Lower leg skin (tissue), 4 donors: ENCODE measurements around the gene ZBED5. TPM values are rescaled to one million over a fixed set of nuclear protein-coding genes. Genes with fewer than 3 reads are reported as not detected.
"Not testable (repeated sequence)": the region's sequence is repeated elsewhere in the genome, so short reads cannot be mapped to it uniquely, and the experiment has no call there.

Source experiments
- DNase-seq, 2 donors: peaks; one replicate each; pipeline ENCODE4 v3.0.0-alpha.2; 2019; ENCODE audit warnings: low spot score in 2 of 2
- H3K4me3 ChIP-seq: fragments of 200-600 bp; sonication (generic); 2 replicates; pipeline ENCODE4 v1.5.1; 2017; ENCODE audit warnings: mild to moderate bottlenecking, low read depth; ENCODE audit not compliant: poor library complexity, severe bottlenecking
- POLR2A ChIP-seq, 2 donors: fragments of 450-650 bp; IDR thresholded peaks; one replicate each; pipeline ENCODE4 v1.6.1; 2016 to 2017; ENCODE audit warnings: antibody characterized with exemption in 2 of 2, mild to moderate bottlenecking in 1 of 2, moderate library complexity in 1 of 2
- WGBS, 2 donors: methylation state at CpG; one replicate each; pipeline ENCODE4 v1.1.5; 2018; 5-methylcytosine and 5-hydroxymethylcytosine counted together
- intact Hi-C: fragments of 100-400 bp; cut with DNase I; formaldehyde crosslinking; loops from one replicate; pipeline ENCODE4 v1.15.0; 2023; ENCODE audit warnings: low total_unique reads
- total RNA-seq, 4 donors: library from RNA; depleted of rRNA; stranded (reverse); fragments of >200 nt; gene quantifications; one replicate each; pipeline ENCODE4 v1.1.0, GENCODE V29; 2016
- TF ChIP-seq, protein P1 (sequence below), 3 donors: fragments of 450-650 bp; IDR thresholded peaks; one replicate each; pipeline ENCODE4 v1.5.1; 2016; ENCODE audit warnings: antibody characterized with exemption in 3 of 3, mild to moderate bottlenecking in 3 of 3, moderate library complexity in 2 of 3

ZBED5 gene
- total RNA-seq, 4 donors from 2014 or later = 29.0 to 38.0 (median 36.0) TPM

DNA sequence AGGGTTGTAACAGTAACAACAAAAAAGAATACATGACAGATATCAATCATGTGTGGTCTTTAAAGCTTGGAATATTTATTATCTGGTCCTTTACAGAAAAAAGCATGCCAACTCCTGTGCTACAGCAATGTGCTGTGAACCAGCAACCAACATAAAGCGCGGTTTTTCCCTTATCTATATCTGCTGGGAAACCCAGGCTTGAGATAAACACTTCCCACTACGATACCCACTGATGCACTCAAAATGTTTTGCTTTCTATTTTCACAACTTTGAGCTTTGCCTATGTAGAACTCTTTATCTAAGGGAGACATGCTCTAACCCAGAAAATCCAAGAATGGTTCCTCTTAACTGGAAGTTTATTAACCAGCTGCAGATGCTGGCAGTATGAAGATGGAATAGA is 19.0 kb downstream of the ZBED5 start:
- WGBS, 2 donors = 77 to 93% methylated on average over 3 of the region's 3 CpGs
- intact Hi-C loops = no loop called here
- no peak for DNase-seq
- TF ChIP-seq, protein P1, sequence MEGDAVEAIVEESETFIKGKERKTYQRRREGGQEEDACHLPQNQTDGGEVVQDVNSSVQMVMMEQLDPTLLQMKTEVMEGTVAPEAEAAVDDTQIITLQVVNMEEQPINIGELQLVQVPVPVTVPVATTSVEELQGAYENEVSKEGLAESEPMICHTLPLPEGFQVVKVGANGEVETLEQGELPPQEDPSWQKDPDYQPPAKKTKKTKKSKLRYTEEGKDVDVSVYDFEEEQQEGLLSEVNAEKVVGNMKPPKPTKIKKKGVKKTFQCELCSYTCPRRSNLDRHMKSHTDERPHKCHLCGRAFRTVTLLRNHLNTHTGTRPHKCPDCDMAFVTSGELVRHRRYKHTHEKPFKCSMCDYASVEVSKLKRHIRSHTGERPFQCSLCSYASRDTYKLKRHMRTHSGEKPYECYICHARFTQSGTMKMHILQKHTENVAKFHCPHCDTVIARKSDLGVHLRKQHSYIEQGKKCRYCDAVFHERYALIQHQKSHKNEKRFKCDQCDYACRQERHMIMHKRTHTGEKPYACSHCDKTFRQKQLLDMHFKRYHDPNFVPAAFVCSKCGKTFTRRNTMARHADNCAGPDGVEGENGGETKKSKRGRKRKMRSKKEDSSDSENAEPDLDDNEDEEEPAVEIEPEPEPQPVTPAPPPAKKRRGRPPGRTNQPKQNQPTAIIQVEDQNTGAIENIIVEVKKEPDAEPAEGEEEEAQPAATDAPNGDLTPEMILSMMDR (IDR thresholded peaks at IDR 0.05) = no peak
- TF ChIP-seq POLR2A (IDR thresholded peaks at IDR 0.05) = no peak
- H3K4me3 ChIP-seq = no peak overlapping the region

DNA sequence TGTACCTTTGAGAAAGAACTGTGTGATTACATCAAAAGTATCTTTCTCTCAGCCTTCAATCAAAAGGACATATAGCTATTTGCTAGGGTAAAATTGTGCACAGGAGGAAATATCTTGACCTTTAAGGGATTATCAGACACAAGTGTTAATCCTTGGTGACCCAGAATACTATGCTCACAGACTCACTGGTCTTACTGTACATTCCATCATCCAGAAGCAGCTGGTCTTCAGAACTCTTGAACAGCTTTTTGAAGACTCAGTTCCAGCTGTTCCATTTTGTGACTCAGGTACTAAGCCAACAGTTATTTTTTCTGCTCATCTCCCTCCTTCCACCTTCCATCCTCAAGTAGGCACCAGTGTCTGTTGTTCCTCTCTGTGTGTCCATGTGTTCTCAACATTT is 19.8 kb downstream of the ZBED5 start:
- DNase-seq = no peak
- TF ChIP-seq POLR2A (IDR thresholded peaks at IDR 0.05) = no peak
- TF ChIP-seq, protein P1 (IDR thresholded peaks at IDR 0.05) = no peak
- intact Hi-C loops = no loop called here
- H3K4me3 ChIP-seq = no peak overlapping the region

DNA sequence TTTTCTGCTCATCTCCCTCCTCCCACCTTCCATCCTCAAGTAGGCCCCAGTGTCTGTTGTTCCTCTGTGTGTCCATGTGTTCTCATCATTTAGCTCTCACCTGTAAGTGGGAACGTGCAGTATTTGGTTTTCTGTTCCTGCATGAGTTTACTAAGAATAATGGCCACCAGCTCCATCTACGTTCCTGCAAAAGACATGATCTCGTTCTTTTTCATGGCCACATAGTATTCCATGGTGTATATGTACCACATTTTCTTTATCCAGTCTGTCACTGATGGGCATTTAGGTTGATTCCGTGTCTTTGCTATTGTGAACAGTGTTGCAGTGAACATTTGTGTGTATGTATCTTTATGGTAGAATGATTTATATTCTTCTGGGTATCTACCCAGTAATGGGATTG is 21.0 kb downstream of the ZBED5 start:
- WGBS, 2 donors = 93 to 97% methylated on average over 4 of the region's 4 CpGs
- H3K4me3 ChIP-seq, intact Hi-C loops, DNase-seq: not testable (repeated sequence)

- intact Hi-C loops = no loop called here
- no peak overlapping the region for H3K4me3 ChIP-seq
- DNase-seq = no peak
- 88 to 94% methylated on average over 4 of the region's 4 CpGs for WGBS, 2 donors
- TF ChIP-seq, protein P1 (IDR thresholded peaks at IDR 0.05) = no peak
- TF ChIP-seq POLR2A (IDR thresholded peaks at IDR 0.05) = no peak
These were observed 28.7 kb downstream of the ZBED5 start for GRCh38 chr11:10829139-10829538.

DNA sequence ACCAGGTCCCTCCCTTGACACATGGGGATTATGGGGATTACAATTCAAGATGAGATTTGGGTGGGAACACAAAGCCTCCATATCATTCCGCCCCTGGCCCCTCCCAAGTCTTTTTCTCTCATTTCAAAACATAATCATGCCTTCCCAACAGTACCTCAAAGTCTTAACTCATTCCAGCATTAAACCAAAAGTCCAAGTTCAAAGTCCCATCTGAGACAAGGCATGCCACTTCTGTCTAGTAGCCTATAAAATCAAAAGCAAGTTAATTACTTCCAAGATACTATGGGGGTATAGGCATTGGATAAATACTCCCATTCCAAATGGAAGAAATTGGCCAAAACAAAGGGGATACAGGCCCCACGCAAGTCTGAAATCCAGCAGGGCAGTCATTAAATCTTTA is 29.5 kb downstream of the ZBED5 start:
- no peak overlapping the region for H3K4me3 ChIP-seq
- DNase-seq = no peak
- TF ChIP-seq, protein P1 (IDR thresholded peaks at IDR 0.05) = no peak
- no peak for TF ChIP-seq POLR2A (IDR thresholded peaks at IDR 0.05)
- intact Hi-C loops = no loop called here
- 99 to 100% methylated on average over 2 of the region's 2 CpGs for WGBS, 2 donors

DNA sequence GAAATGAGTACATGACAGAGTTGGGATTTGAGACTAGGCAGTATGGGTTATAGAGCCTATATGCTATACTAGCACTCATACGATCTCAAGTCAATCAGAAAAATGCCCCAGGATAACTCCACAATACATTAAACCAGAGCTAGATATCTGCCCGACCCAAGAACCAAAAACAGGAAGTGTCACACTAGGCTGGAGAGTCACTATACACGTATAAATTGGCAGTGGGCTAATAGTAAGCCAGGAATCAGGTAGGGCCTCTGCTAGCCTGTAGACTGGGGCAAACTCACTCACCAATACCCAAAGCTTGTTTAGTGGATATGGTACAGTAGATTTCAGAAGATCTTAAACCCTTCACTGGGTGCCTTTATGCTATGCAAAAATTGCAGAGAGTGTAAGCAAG is 33.0 kb downstream of the ZBED5 start:
- intact Hi-C loops = no loop called here
- TF ChIP-seq, protein P1 (IDR thresholded peaks at IDR 0.05) = no peak
- TF ChIP-seq POLR2A (IDR thresholded peaks at IDR 0.05) = no peak
- WGBS, 2 donors = 65 to 80% methylated on average over 3 of the region's 3 CpGs
- H3K4me3 ChIP-seq = no peak overlapping the region
- DNase-seq = no peak
